ENCODE data around the gene RBMY1A1. TPM values are rescaled to one million over a fixed set of nuclear protein-coding genes. Genes with fewer than 3 reads are reported as not detected.
"Not testable (repeated sequence)": the region's sequence is repeated elsewhere in the genome, so short reads cannot be mapped to it uniquely, and the experiment has no call there.

The RBMY1A1 gene
- total RNA-seq = not detected

- H3K36me3 Mint-ChIP-seq (ENCODE audit: low read depth); H3K4me3 Mint-ChIP-seq; H3K4me1 Mint-ChIP-seq (ENCODE audit: low read depth); H3K27ac Mint-ChIP-seq; H3K9me3 Mint-ChIP-seq; H3K27me3 Mint-ChIP-seq (ENCODE audit: low read depth); CTCF ChIA-PET; DNase-seq; intact Hi-C loops (cut with micrococcal nuclease): not testable (repeated sequence)
These were observed at the start of gene RBMY1A1 for GRCh38 chrY:21534579-21534978. Gene RBMY1A1 (plus strand): TSS chrY:21534879. CDS start chrY:21536892, 2,013 bp downstream.

GRCh38 chrY:21511038-21511437 lies 23.6 kb upstream of the RBMY1A1 start, which contains the start of gene RBMY1B:
Gene RBMY1B (plus strand): TSS chrY:21511338. CDS start chrY:21513351, 2,013 bp downstream.
- H3K4me3 Mint-ChIP-seq; H3K36me3 Mint-ChIP-seq (ENCODE audit: low read depth); intact Hi-C loops (cut with micrococcal nuclease); CTCF ChIA-PET; DNase-seq; H3K27me3 Mint-ChIP-seq (ENCODE audit: low read depth); H3K4me1 Mint-ChIP-seq (ENCODE audit: low read depth); H3K27ac Mint-ChIP-seq; H3K9me3 Mint-ChIP-seq: not testable (repeated sequence)

GRCh38 chrY:21559316-21559984 lies 24.8 kb downstream of the RBMY1A1 start:
- intact Hi-C loops (cut with micrococcal nuclease) = not testable (repeated sequence)

GRCh38 chrY:21585449-21585848 lies 50.8 kb downstream of the RBMY1A1 start:
- H3K27ac Mint-ChIP-seq = no peak overlapping the region
- H3K9me3 Mint-ChIP-seq = no peaks in the 10 kb centered on the region
- H3K27me3 Mint-ChIP-seq (ENCODE audit: low read depth) = no peaks in the 10 kb centered on the region
- CTCF ChIA-PET = no interaction called here
- peaks cover 2% of the 10 kb centered on the region for H3K4me1 Mint-ChIP-seq (ENCODE audit: low read depth)
- H3K4me3 Mint-ChIP-seq = no peak overlapping the region
- intact Hi-C loops (cut with micrococcal nuclease) = no loop called here
- H3K36me3 Mint-ChIP-seq (ENCODE audit: low read depth) = no peaks in the 10 kb centered on the region
- DNase-seq = no peak

More at GRCh38 chrY:21559316-21559984, 24.8 kb downstream of the RBMY1A1 start:
- H3K4me1 Mint-ChIP-seq (ENCODE audit: low read depth); CTCF ChIA-PET; H3K36me3 Mint-ChIP-seq (ENCODE audit: low read depth); H3K9me3 Mint-ChIP-seq; DNase-seq; H3K4me3 Mint-ChIP-seq; H3K27me3 Mint-ChIP-seq (ENCODE audit: low read depth); H3K27ac Mint-ChIP-seq: not testable (repeated sequence)

- H3K27me3 Mint-ChIP-seq (ENCODE audit: low read depth); H3K4me3 Mint-ChIP-seq; H3K27ac Mint-ChIP-seq; CTCF ChIA-PET; H3K36me3 Mint-ChIP-seq (ENCODE audit: low read depth); H3K9me3 Mint-ChIP-seq; DNase-seq; intact Hi-C loops (cut with micrococcal nuclease); H3K4me1 Mint-ChIP-seq (ENCODE audit: low read depth): not testable (repeated sequence)
These were observed 51.8 kb downstream of the RBMY1A1 start for GRCh38 chrY:21586454-21586853.

- Mint-ChIP-seq H3K27ac (no peak overlapping the region), H3K4me1 (ENCODE audit: low read depth) (no peaks in the 10 kb centered on the region), H3K36me3 (ENCODE audit: low read depth) (no peaks in the 10 kb centered on the region), H3K9me3 (no peaks in the 10 kb centered on the region), H3K4me3 (no peak overlapping the region), H3K27me3 (ENCODE audit: low read depth) (no peaks in the 10 kb centered on the region)
- no peak for DNase-seq
- intact Hi-C loops (cut with micrococcal nuclease) = no loop called here
- CTCF ChIA-PET = no interaction called here
These were observed 57.4 kb downstream of the RBMY1A1 start for GRCh38 chrY:21592059-21592458.

- intact Hi-C loops (cut with micrococcal nuclease); H3K9me3 Mint-ChIP-seq; H3K4me3 Mint-ChIP-seq; H3K27me3 Mint-ChIP-seq (ENCODE audit: low read depth); CTCF ChIA-PET; H3K27ac Mint-ChIP-seq; H3K36me3 Mint-ChIP-seq (ENCODE audit: low read depth); H3K4me1 Mint-ChIP-seq (ENCODE audit: low read depth): not testable (repeated sequence)
- DNase-seq = peak; percentile 4
These were observed 61.6 kb downstream of the RBMY1A1 start for GRCh38 chrY:21596287-21596686.

Other genes with a start within 250 kb of the RBMY1A1 start
- not detected for gene RBMY1B, start 23.5 kb upstream of the RBMY1A1 start, total RNA-seq

Measured in activated naive CD4-positive, alpha-beta T cell treated with anti-CD3 and anti-CD28 coated beads for 36 hours (primary cell).